ENCODE measurements around the gene TUBB2B.

The TUBB2B gene

GRCh38 chr6:3259491-3259958, 32.1 kb upstream of the TUBB2B start:
- no peak for DNase-seq (ENCODE audit: low read depth)
- H3K4me3 ChIP-seq (ENCODE audit: control insufficient read depth, low read depth, low read length): peak overlapping the region; percentile 79
- TF ChIP-seq, protein P1, sequence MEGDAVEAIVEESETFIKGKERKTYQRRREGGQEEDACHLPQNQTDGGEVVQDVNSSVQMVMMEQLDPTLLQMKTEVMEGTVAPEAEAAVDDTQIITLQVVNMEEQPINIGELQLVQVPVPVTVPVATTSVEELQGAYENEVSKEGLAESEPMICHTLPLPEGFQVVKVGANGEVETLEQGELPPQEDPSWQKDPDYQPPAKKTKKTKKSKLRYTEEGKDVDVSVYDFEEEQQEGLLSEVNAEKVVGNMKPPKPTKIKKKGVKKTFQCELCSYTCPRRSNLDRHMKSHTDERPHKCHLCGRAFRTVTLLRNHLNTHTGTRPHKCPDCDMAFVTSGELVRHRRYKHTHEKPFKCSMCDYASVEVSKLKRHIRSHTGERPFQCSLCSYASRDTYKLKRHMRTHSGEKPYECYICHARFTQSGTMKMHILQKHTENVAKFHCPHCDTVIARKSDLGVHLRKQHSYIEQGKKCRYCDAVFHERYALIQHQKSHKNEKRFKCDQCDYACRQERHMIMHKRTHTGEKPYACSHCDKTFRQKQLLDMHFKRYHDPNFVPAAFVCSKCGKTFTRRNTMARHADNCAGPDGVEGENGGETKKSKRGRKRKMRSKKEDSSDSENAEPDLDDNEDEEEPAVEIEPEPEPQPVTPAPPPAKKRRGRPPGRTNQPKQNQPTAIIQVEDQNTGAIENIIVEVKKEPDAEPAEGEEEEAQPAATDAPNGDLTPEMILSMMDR (conservative IDR thresholded peaks at IDR 0.05; ENCODE audit: control insufficient read depth, insufficient read depth, low read depth, low read length): no peak

DNA sequence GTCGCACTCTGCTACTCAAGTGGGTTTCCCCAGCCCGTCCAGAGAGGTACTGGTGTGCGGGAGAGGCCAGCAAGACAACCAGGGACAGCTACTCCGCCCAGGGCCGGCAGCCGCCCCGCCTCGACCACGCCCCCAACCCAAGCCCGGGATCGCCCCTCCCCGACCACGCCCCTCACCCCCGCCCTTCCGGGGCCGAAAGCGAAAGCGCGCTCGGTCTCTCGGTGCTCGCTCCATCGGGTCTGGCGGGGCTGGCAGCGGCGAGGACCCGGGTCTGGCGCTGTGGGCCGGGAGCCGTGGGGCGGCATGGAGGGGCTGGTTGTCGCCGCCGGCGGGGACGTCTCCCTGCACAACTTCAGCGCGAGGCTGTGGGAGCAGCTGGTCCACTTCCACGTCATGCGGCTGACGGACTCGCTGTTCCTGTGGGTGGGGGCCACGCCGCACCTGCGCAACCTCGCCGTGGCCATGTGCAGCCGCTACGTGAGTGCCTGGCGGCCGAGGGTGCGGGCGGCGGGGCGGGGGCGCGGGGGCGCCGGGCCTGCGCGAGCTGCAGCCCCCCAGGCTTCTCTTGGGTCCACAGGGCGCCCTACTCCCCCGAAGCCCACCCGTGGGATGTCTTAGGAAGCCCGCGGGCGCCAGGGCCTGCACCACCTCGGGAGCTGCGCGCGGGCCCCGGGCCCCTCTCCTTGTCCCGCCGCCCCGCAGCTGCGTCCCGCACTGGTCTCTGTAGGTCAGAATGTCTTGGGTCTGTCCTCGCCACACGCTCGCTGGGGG, 31.5 kb upstream of the TUBB2B start, which contains the start of gene PSMG4:
Gene PSMG4, plus strand, starts transcription at position 228 of the 771 bp plus-strand sequence. Its CDS starts 76 bp downstream, at position 304.
- TF ChIP-seq, protein P1 (conservative IDR thresholded peaks at IDR 0.05; ENCODE audit: control insufficient read depth, insufficient read depth, low read depth, low read length): no peak
- DNase-seq (ENCODE audit: low read depth): peak; percentile 80
- peak within 1 kb of the TSS; percentile 79 for H3K4me3 ChIP-seq (ENCODE audit: control insufficient read depth, low read depth, low read length)

DNA sequence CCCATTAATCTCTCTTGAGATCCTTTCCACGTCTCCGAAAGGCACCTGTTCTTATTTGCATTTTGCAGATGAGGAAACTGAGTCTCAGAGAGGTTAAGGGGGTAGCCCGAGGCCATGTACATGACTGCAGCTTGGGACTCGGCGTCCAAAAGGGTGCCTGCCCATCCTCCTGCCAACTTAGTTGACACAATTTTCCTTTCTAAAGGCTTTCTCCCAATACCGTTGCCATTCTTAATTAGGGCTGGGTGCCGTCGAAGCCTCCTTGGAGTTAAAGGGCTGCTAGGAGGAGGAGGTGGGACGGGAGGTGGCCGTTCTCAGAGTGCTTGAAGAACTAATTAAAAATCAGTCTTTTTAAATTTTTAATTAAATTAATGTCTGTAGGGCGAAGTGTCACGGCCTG, 30.7 kb upstream of the TUBB2B start:
- TF ChIP-seq, protein P1 (conservative IDR thresholded peaks at IDR 0.05; ENCODE audit: control insufficient read depth, insufficient read depth, low read depth, low read length): no peak
- peak overlapping the region; percentile 45 for H3K4me3 ChIP-seq (ENCODE audit: control insufficient read depth, low read depth, low read length)

DNA sequence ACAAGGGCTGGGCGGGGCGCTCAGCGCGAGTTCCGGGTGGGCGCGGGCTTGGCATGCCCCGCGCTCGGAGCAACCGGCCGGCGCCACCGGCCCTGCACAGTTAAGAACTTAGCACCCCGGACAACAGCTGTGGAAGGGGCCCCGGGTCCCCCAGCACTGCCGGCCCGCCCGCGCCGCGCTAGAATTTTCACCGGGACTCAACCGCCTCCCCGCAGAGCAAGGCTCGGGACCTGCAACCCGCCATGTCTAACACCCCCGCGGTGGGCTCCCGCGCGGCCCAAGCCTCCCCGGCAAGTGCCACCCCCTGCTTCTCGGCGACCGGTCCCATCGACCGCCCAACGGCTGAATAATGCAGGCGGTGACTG, 26.1 kb upstream of the TUBB2B start:
- DNase-seq (ENCODE audit: low read depth): no peak
- TF ChIP-seq, protein P1 (conservative IDR thresholded peaks at IDR 0.05; ENCODE audit: control insufficient read depth, insufficient read depth, low read depth, low read length): no peak
- H3K4me3 ChIP-seq (ENCODE audit: control insufficient read depth, low read depth, low read length): no peak overlapping the region

More for the DNA sequence above, 30.7 kb upstream of the TUBB2B start:
- no peak for DNase-seq (ENCODE audit: low read depth)

DNA sequence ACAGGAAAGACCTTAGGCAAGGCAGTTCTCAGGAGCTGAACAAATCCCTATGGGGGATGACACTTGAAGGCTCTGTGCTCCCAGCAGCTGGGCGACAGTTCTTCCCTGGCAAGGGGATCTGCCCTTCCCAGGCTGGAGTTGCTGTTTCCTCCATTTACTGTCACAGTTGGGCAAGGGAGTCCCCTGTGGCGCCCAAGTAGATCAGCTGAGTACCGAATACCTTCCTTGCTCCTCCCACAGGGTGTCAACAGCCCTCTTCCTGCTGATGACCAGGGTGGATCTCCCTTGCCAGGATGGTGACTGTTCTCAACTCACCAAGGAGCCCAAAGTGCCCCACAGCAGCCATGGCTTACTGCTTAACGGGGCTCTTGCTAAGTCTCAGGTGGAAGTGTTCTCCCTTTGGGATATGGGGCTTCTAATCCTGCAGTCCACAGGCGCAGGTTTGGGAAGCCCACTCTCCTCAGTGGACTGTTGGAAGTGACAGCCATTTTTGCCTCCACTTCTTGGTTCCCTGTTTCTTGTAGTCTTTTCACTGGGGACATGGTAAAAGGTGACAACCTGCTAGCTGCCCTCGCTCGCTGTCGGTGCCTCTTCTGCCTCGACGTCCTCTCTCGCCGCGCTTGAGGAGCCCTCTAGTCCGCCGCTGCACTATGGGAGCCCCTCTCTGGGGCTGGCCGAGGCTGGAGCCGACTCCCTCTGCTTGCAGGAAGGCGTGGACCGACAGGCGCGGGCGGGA, 25.6 kb upstream of the TUBB2B start:
- TF ChIP-seq, protein P1 (conservative IDR thresholded peaks at IDR 0.05; ENCODE audit: control insufficient read depth, insufficient read depth, low read depth, low read length): no peak
- DNase-seq (ENCODE audit: low read depth): no peak
- no peak overlapping the region for H3K4me3 ChIP-seq (ENCODE audit: control insufficient read depth, low read depth, low read length)

GRCh38 chr6:3252369-3252768, 24.9 kb upstream of the TUBB2B start:
- peak; percentile 17 for DNase-seq (ENCODE audit: low read depth)
- TF ChIP-seq, protein P1 (conservative IDR thresholded peaks at IDR 0.05; ENCODE audit: control insufficient read depth, insufficient read depth, low read depth, low read length): no peak
- H3K4me3 ChIP-seq (ENCODE audit: control insufficient read depth, low read depth, low read length): no peak overlapping the region

Data from fibroblast of mammary gland (primary cell).